ENCODE data around the gene ACTR3.
"Not testable (repeated sequence)": the region's sequence is repeated elsewhere in the genome, so short reads cannot be mapped to it uniquely, and the experiment has no call there.

ACTR3 gene

DNA sequence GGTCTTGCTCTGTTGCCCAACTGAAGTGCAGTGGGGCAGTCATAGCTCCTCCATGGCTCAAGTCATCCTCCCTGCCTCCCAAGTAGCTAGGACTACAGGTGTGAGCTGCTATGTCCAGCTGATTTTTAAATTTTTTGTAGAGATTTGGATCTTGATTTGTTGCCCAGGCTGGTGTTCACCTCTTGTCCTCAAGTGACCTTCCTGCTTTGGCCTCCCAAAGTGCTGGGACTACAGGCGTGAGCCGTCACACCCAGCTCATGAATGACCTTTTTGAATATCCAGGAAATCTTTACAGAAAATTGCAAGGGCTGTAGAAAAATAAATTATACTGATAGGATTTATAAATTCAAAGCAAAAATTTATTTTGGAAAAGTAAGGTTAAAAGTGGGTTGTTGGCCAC is 17.4 kb downstream of the ACTR3 start:
- Mint-ChIP-seq H3K9me3 (no peaks in the 10 kb centered on the region), H3K27ac (peak overlapping the region; percentile 60), H3K36me3 (ENCODE audit: low read depth) (peaks cover 30% of the 10 kb centered on the region), H3K4me1 (peaks cover 88% of the 10 kb centered on the region), H3K4me3 (peak overlapping the region; percentile 15), H3K27me3 (no peaks in the 10 kb centered on the region)
- DNase-seq, result no peak
- no peak for ATAC-seq

DNA sequence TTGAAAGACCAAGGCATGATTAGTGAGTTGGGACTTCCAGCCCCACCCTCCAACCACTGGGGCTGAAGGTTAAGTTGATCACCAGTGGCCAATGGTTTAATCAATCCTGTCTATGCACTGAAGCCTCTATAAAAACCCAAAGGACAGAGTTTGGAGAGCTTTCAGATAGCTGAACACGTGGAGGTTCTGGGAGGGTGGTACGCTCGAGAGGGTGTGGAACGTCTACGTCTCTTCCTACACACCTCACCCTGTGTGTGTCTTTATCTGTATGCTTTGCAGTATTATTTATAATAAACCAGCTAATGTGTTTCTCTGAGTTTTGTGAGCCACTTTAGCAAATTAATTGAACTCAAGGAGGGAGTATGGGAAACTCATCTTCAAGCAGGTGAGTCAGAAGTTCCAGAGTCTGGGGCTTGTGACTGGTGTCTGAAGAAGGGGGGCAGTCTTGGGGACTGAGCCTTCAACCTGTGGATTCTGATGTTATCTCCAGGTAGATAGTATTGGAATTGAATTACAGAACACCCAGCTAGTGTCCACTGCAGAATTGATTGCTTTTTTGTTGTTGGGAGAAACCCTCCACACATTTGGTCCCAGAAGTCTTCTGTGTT is 20.3 kb downstream of the ACTR3 start:
- ATAC-seq, result peak; percentile 96
- peaks cover 39% of the 10 kb centered on the region for H3K36me3 Mint-ChIP-seq (ENCODE audit: low read depth)
- peak overlapping the region; percentile 88 for H3K27ac Mint-ChIP-seq
- DNase-seq, result peak; percentile 47
- no peaks in the 10 kb centered on the region for H3K27me3 Mint-ChIP-seq
- peaks cover 81% of the 10 kb centered on the region for H3K4me1 Mint-ChIP-seq
- no peaks in the 10 kb centered on the region for H3K9me3 Mint-ChIP-seq
- peak overlapping the region; percentile 44 for H3K4me3 Mint-ChIP-seq

DNA sequence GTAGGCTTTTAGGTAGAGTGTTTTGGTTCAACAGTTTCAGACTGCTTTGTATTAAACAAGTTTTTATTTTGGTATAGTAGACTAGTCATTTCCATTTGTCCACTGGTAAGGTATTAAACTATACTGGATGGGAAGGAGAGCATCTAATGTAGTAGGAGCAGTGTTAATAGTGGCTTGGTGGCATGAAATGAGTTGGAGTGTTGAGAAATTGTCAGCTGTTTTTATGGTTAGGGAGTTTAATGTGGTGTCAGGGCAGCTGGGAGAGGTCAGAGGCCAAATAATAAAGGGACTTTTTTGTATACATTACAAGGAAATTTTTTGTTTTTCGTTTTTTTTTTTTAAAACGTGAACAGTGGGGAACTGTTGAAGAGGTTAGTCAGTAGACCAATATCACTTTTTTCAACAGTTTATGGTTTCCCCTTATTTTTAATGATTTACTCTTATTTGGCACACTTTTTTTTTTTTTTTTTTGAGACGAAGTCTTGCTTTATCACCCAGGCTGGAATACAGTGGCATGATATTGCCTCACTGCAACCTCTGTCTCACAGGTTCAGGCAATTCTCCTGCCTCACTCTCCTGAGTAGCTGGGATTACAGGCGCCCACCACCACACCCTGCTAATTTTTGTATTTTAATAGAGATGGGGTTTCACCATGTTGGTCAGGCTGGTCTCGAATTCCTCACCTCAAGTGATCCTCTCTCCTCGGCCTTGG is 21.2 kb downstream of the ACTR3 start:
- peaks cover 79% of the 10 kb centered on the region for H3K4me1 Mint-ChIP-seq
- peaks cover 36% of the 10 kb centered on the region for H3K36me3 Mint-ChIP-seq (ENCODE audit: low read depth)
- ATAC-seq (no peak), DNase-seq (no peak)
- peak overlapping the region; percentile 88 for H3K27ac Mint-ChIP-seq
- H3K27me3 Mint-ChIP-seq, result no peaks in the 10 kb centered on the region
- peak overlapping the region; percentile 44 for H3K4me3 Mint-ChIP-seq
- no peaks in the 10 kb centered on the region for H3K9me3 Mint-ChIP-seq

DNA sequence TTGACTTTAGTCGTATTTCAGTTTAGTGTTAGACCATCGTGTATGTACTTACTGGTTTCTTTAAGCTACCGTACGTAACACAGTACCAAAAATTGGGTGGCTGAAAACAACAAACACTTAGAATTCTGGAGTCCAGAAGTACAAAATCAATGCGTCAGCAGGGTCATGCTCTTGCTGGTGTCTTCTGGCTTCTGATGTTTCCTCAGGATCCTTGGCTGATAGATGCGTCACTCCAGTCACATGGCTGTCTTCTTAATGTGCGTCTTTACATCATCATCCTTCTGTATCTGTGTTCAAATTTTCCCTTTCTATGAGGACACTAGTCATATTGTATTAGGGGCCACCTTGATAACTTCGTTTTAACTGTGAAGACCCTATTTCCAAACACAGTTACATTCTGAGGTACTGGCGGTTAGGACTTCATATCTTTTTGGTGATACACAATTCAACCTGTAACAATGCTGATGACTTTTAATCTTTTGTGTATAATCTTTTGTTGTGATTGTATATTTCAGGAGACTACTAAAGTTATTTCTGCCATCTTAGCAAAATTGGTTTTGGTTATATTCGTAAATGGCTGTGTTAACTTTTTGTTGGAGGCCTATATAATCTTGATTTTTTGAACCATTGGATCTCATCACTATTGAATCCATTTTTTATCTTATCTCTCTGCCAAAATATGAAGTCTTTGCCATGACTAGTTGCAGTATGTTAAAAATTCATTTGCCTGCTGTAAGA is 25.4 kb downstream of the ACTR3 start:
- no peaks in the 10 kb centered on the region for H3K9me3 Mint-ChIP-seq
- H3K4me3 Mint-ChIP-seq, result no peak overlapping the region
- H3K27me3 Mint-ChIP-seq, result no peaks in the 10 kb centered on the region
- DNase-seq (no peak), ATAC-seq (no peak)
- H3K36me3 Mint-ChIP-seq (ENCODE audit: low read depth), result peaks cover 60% of the 10 kb centered on the region
- H3K4me1 Mint-ChIP-seq, result peaks cover 69% of the 10 kb centered on the region
- no peak overlapping the region for H3K27ac Mint-ChIP-seq

DNA sequence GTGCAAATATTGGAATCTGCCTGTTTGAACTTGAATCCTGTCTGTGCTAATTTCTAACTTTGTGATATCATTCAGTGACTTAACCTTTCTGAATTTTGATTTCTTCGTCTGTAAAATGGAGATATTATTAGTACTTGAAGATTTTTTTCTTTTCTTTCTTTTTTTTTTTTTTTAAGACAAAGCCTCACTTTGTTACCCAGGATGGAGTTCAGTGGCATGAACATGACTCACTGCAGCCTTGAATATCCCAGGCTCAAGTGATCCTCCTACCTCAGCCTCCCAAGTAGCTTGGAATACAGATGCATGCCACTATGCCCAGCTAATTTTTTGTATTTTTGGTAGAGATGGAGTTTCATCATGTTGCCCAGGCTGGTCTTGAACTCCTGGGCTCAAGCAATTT is 28.3 kb downstream of the ACTR3 start:
- peak overlapping the region; percentile 32 for H3K27ac Mint-ChIP-seq
- no peak for ATAC-seq
- no peak overlapping the region for H3K4me3 Mint-ChIP-seq
- peaks cover 57% of the 10 kb centered on the region for H3K36me3 Mint-ChIP-seq (ENCODE audit: low read depth)
- H3K9me3 Mint-ChIP-seq, result no peaks in the 10 kb centered on the region
- peaks cover 48% of the 10 kb centered on the region for H3K4me1 Mint-ChIP-seq
- DNase-seq, result no peak
- no peaks in the 10 kb centered on the region for H3K27me3 Mint-ChIP-seq

DNA sequence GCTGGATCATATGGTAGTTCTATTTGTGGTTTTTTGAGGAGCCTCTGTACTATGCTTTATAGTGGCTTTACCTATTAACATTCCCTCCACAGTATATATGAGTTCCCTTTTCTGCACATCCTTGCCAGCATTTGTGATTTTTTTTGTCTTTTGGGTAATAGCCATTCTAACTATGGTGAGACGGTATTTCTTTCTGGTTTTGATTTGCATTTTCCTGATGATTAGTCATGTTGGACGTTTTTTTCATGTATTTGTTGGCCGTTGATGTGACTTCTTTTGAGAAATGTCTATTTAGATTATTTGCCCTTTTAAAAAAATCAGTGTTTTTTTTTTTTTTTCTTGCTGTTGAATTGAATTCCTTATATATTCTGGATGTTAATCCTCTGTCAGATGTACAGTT is 31.1 kb downstream of the ACTR3 start:
- H3K4me1 Mint-ChIP-seq, result peaks cover 35% of the 10 kb centered on the region
- DNase-seq, result no peak
- no peaks in the 10 kb centered on the region for H3K27me3 Mint-ChIP-seq
- H3K27ac Mint-ChIP-seq, result no peak overlapping the region
- no peak for ATAC-seq
- H3K9me3 Mint-ChIP-seq, result no peaks in the 10 kb centered on the region
- H3K4me3 Mint-ChIP-seq, result no peak overlapping the region
- peaks cover 51% of the 10 kb centered on the region for H3K36me3 Mint-ChIP-seq (ENCODE audit: low read depth)

DNA sequence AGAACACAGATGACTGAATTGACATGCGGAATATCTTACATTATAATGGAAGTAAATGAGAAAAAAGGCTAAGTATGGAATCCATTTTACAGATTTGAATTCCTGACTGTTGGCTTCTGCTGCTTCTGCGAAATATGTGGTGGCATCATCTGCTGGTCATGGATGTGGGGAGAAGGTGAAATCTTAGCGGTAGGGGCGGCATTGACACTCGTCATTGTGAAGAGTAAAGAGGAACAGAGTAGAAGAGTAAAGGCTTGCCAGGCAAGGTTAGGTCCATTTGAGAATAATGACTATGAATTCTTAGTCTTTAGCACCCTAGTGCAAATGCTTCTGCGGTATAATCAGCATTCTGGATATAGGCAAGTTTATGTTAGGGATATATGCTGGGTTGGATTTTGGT is 32.4 kb downstream of the ACTR3 start:
- Mint-ChIP-seq H3K4me1 (peaks cover 31% of the 10 kb centered on the region), H3K9me3 (no peaks in the 10 kb centered on the region), H3K27me3 (no peaks in the 10 kb centered on the region), H3K27ac (no peak overlapping the region), H3K36me3 (ENCODE audit: low read depth) (peaks cover 46% of the 10 kb centered on the region), H3K4me3 (no peak overlapping the region)
- DNase-seq, result no peak
- ATAC-seq, result no peak

DNA sequence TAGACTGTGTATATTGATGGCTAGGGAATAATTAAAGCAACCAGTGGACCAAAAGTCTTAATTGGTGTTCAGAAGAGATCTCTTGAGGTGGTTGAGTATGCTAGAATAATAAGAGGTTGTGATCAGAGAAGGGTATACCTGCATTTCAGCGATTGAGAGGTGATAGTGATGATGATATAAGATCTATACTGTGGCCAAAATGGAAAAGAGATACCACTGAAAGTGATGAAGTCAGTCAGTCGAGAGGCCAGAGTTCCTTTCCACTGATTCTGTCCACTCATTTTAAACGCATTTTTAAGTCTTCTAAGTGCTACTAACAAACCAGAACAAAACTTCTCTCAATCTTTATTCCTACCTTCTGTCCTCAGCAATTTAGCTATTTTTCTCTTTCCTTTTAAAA is 32.9 kb downstream of the ACTR3 start:
- Mint-ChIP-seq H3K9me3 (no peaks in the 10 kb centered on the region), H3K36me3 (ENCODE audit: low read depth) (peaks cover 41% of the 10 kb centered on the region), H3K4me3 (no peak overlapping the region), H3K27ac (no peak overlapping the region), H3K4me1 (peaks cover 26% of the 10 kb centered on the region), H3K27me3 (no peaks in the 10 kb centered on the region)
- peak; percentile 65 for ATAC-seq
- DNase-seq, result no peak

DNA sequence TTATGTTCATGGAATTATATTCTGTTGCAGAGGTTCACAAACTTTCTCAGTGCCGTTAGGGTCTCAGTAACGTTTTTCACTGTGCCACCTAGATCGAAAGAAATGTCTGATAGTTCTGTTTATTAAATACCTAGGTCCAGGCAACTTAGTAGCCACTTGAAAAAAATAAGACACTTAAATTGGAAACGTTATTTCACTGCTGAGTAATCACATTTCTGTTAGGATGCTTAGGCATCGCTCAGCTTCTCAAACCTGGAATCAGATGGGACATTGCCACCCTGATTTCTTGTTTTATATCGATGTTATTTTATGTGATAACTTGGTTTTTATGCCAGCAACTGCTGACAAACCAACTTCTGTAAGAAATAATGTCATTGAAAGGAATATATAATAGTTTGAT is 36.0 kb downstream of the ACTR3 start:
- no peaks in the 10 kb centered on the region for H3K9me3 Mint-ChIP-seq
- H3K4me1 Mint-ChIP-seq, result peaks cover 16% of the 10 kb centered on the region
- peaks cover 48% of the 10 kb centered on the region for H3K36me3 Mint-ChIP-seq (ENCODE audit: low read depth)
- DNase-seq (no peak), ATAC-seq (no peak)
- H3K4me3 Mint-ChIP-seq, result no peak overlapping the region
- no peaks in the 10 kb centered on the region for H3K27me3 Mint-ChIP-seq
- H3K27ac Mint-ChIP-seq, result no peak overlapping the region

DNA sequence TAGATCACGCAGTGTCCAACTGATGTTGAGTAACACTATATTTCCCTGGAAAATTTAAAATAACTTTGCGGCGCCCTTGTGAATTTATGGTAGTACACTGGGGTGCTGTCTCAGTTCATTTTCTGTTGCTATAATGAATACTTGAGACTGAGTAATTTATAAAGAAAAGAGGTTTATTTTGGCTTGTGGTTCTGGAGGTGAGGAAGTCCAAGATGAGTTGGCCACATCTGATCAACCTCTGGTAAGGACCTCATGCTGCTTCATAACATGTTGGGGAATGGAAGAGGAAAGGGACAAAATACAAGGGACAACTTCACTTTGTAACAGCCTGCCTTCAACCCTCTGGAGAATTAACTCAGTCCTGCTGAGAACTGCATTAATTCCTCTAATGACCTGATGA is 36.4 kb downstream of the ACTR3 start:
- Mint-ChIP-seq H3K27me3 (no peaks in the 10 kb centered on the region), H3K4me1 (peaks cover 16% of the 10 kb centered on the region), H3K27ac (peak overlapping the region; percentile 44), H3K4me3 (no peak overlapping the region), H3K36me3 (ENCODE audit: low read depth) (peaks cover 46% of the 10 kb centered on the region), H3K9me3 (no peaks in the 10 kb centered on the region)
- DNase-seq (no peak), ATAC-seq (no peak)

DNA sequence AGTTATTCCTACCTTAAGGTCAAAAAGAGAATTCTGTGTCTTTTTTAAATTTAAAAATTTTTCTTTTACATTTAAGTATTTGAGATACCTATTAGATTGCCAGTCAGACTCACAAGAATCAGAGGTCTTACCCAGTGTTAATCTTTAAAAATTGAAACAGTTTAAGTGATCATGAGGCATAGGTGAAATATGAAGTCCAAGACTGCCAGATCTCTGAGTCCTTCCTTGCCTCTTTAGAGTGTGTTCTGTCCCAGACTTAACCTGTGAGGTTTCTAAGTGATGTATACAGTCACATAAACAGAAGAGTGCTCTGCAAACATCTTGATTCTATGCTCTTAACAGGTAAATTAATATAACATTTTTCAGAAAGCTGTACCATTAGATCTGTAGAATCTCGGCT is 40.6 kb downstream of the ACTR3 start:
- H3K4me3 Mint-ChIP-seq, result no peak overlapping the region
- ATAC-seq, result no peak
- H3K27me3 Mint-ChIP-seq, result no peaks in the 10 kb centered on the region
- DNase-seq, result no peak
- no peaks in the 10 kb centered on the region for H3K9me3 Mint-ChIP-seq
- peaks cover 13% of the 10 kb centered on the region for H3K4me1 Mint-ChIP-seq
- no peak overlapping the region for H3K27ac Mint-ChIP-seq
- H3K36me3 Mint-ChIP-seq (ENCODE audit: low read depth), result peaks cover 65% of the 10 kb centered on the region

DNA sequence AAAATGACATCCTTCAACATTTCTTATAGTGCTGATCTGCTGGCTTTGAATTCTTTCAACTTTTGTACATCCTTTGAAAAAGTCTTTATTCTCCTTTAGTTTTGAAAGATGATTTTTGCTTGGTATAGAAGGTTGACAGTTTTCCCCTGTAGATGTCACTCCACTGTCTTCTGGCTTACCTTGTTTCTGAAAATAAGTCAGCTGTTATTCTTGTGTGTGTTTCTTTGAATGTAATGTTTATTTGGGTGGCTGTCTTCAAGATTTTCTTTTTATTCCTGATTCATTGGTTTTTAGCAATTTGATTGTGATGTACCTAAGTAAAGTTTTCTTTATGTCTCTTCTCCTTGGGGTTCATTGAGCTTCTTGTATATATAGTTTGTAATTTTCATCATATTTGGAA is 47.6 kb downstream of the ACTR3 start:
- Mint-ChIP-seq H3K9me3 (peaks cover 11% of the 10 kb centered on the region), H3K4me3 (no peak overlapping the region), H3K36me3 (ENCODE audit: low read depth) (peaks cover 63% of the 10 kb centered on the region), H3K4me1 (peaks cover under 1% of the 10 kb centered on the region), H3K27ac (peak overlapping the region; percentile 5), H3K27me3 (no peaks in the 10 kb centered on the region)
- ATAC-seq (no peak), DNase-seq (no peak)

DNA sequence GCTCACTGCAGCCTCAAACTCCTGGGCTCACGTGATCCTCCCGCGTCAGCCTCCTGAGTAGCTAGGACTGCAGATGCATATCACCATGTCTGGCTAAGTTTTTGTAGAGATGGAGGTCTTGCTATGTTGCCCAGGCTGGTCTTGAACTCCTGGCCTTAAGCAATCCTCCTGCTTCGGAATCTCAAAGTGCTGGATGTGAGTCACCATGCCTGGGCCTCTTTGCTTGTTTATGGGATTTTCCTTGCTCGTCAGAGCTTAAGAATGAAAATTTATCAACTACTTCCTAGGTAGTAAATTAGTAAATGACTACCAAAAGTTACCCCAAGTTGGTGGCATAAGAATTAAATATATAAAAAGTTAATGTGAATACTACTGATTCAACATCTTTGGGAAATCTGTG is 51.0 kb downstream of the ACTR3 start:
- no peak overlapping the region for H3K27ac Mint-ChIP-seq
- H3K27me3 Mint-ChIP-seq, result no peaks in the 10 kb centered on the region
- H3K36me3 Mint-ChIP-seq (ENCODE audit: low read depth), result peaks cover 46% of the 10 kb centered on the region
- no peak for ATAC-seq
- no peak for DNase-seq
- no peaks in the 10 kb centered on the region for H3K4me1 Mint-ChIP-seq
- no peak overlapping the region for H3K4me3 Mint-ChIP-seq
- H3K9me3 Mint-ChIP-seq, result peaks cover 11% of the 10 kb centered on the region

DNA sequence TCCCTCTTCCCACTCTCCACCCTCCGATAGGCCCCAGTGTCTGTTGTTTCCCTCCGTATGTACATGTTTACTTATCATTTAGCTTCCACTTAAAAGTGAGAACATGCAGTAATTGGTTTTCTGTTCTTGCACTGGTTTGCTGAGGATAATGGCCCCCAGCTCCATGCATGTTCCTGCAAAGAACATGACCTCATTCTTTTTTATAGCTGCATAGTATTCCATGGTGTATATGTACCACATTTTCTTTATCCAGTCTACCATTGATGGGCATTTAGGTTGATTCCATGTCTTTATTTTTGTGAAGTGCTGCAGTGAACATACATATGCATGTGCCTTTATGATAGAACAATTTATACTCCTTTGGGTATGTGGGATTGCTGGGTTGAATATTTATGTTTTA is 55.9 kb downstream of the ACTR3 start:
- not testable (repeated sequence) for H3K27me3 Mint-ChIP-seq, ATAC-seq, H3K4me1 Mint-ChIP-seq, DNase-seq, H3K9me3 Mint-ChIP-seq, H3K27ac Mint-ChIP-seq, H3K4me3 Mint-ChIP-seq
- H3K36me3 Mint-ChIP-seq (ENCODE audit: low read depth), result peaks cover 53% of the 10 kb centered on the region

DNA sequence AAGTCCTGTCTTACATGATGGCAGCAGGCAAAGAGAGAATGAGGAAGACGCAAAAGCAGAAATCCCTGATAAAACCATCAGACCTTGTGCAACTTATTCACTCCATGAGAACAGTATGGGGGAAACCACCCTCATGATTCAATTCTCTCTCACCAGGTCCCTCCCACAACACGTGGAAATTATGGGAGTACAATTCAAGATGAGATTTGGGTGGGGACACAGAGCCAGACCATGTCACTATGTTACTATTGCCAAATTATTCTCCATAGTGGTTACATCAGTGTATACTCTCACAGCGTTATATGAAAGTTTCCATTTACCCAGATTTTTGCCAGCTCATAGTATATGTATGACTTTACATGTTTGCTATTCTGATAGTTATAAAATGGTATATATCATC is 61.0 kb downstream of the ACTR3 start:
- not testable (repeated sequence) for H3K4me1 Mint-ChIP-seq, H3K4me3 Mint-ChIP-seq, DNase-seq, H3K27ac Mint-ChIP-seq, H3K9me3 Mint-ChIP-seq, H3K27me3 Mint-ChIP-seq
- peaks cover 72% of the 10 kb centered on the region for H3K36me3 Mint-ChIP-seq (ENCODE audit: low read depth)
- peak; percentile 33 for ATAC-seq

Measured in activated naive CD8-positive, alpha-beta T cell treated with anti-CD3 and anti-CD28 coated beads, Interleukin-2, amount 50 U/mL, for 24 hours (primary cell).